Smooth muscle cell (in vitro differentiated cells): ENCODE data around the gene WFDC6. TPM values are rescaled to one million over a fixed set of nuclear protein-coding genes. Genes with fewer than 3 reads are reported as not detected.
A peak's percentile ranks its signal among the peaks of the same experiment; 100 is the strongest.

Experiments
- DNase-seq: peaks from one replicate; lab custom pipeline; 2025; ENCODE audit not compliant: unreplicated experiment; lab: John Stamatoyannopoulos, UW
- H2AFZ ChIP-seq: fragments of 200-600 bp; sonication (generic); 2 replicates; pipeline ENCODE4 v1.6.0; 2016; ENCODE audit warnings: antibody characterized with exemption, low read depth, mild to moderate bottlenecking
- H3F3A ChIP-seq: fragments of 200-600 bp; sonication (generic); 2 replicates; pipeline ENCODE4 v1.6.0; 2017; ENCODE audit warnings: antibody characterized with exemption, low read depth
- H3K27ac ChIP-seq: fragments of 200-600 bp; sonication (generic); 2 replicates; pipeline ENCODE4 v1.5.1; 2016; ENCODE audit warnings: low read depth, mild to moderate bottlenecking
- H3K27me3 ChIP-seq: fragments of 200-600 bp; sonication (generic); 2 replicates; pipeline ENCODE4 v1.6.1; 2016; ENCODE audit warnings: low read depth, mild to moderate bottlenecking
- H3K36me3 ChIP-seq: fragments of 200-600 bp; sonication (generic); 2 replicates; pipeline ENCODE4 v1.5.1; 2016; ENCODE audit warnings: low read depth
- H3K4me1 ChIP-seq: fragments of 200-600 bp; sonication (generic); 2 replicates; pipeline ENCODE4 v1.5.1; 2016; ENCODE audit warnings: low read depth
- H3K4me2 ChIP-seq: fragments of 200-600 bp; sonication (generic); 2 replicates; pipeline ENCODE4 v1.6.0; 2016; ENCODE audit warnings: mild to moderate bottlenecking
- H3K4me3 ChIP-seq: fragments of 200-600 bp; sonication (generic); 2 replicates; pipeline ENCODE4 v1.5.1; 2016; ENCODE audit warnings: mild to moderate bottlenecking
- H3K79me2 ChIP-seq: fragments of 200-600 bp; sonication (generic); 2 replicates; pipeline ENCODE4 v1.6.0; 2016; ENCODE audit warnings: low read depth, mild to moderate bottlenecking
- H3K9ac ChIP-seq: fragments of 200-600 bp; sonication (generic); 2 replicates; pipeline ENCODE4 v1.6.0; 2016; ENCODE audit warnings: low read depth
- H3K9me3 ChIP-seq: fragments of 200-600 bp; sonication (generic); replicated peaks from 2 replicates; pipeline ENCODE4 v1.5.1; 2016; ENCODE audit warnings: low read depth
- H4K20me1 ChIP-seq: fragments of 200-600 bp; sonication (generic); 2 replicates; pipeline ENCODE4 v1.6.0; 2016; ENCODE audit warnings: low read depth
- WGBS: methylation state at CpG from one replicate; pipeline ENCODE4 v1.1.7; 2016; ENCODE audit warnings: low lambda C conversion rate; 5-methylcytosine and 5-hydroxymethylcytosine counted together
- polyA plus RNA-seq: library from polyadenylated mRNA; unstranded; fragments of >200 nt; fragmentation: Nextera tagmentation; extraction: Ambion mirVana; gene quantifications from 2 replicates; pipeline ENCODE4 v1.2.1, GENCODE V29; 2016
- total RNA-seq: library from RNA; depleted of rRNA; stranded (reverse); fragments of >200 nt; gene quantifications from 2 replicates; pipeline ENCODE4 v1.2.3, GENCODE V29; 2014
- TF ChIP-seq, protein P1 (sequence below): fragments of 200-600 bp; sonication (generic); IDR thresholded peaks from 2 replicates; pipeline ENCODE4 v1.5.1; 2017; ENCODE audit warnings: borderline replicate concordance, mild to moderate bottlenecking, antibody characterized with exemption; ENCODE audit not compliant: insufficient read depth, poor library complexity, severe bottlenecking

Gene WFDC6
- total and polyA plus RNA-seq, 2 experiments from 2014 or later = not detected

DNA sequence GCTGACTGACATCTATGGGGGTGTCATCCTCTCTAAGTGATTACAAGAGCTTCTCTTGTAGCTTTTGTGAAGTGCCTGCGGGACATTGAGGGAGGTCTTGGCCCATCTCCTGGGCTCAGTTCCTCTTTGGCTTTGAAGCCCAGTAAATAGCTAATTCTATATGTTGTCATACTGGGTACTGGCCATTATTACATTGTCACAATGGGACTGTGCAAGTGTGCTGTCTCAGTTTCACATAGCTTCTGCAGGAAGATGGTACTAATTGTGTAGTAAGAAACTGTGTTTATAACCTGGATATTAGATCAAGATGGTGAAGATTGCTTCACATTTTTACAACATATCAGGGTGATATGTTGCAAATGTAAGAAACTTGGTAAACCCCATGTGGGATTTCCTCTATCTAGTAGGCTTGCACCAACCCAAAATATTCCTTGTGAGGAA is 43.8 kb downstream of the WFDC6 start:
- H3K79me2 ChIP-seq = no peaks in the 10 kb centered on the region
- H4K20me1 ChIP-seq = no peaks in the 10 kb centered on the region
- no peak overlapping the region for H3K9ac ChIP-seq
- no peaks in the 10 kb centered on the region for H3K36me3 ChIP-seq
- no peaks in the 10 kb centered on the region for H3K4me1 ChIP-seq
- 92% methylated on average over 1 of the region's 1 CpG for WGBS
- peaks cover 5% of the 10 kb centered on the region for H3K27me3 ChIP-seq
- H3K4me2 ChIP-seq = no peak overlapping the region
- H3K9me3 ChIP-seq = no peaks in the 10 kb centered on the region
- H3K27ac ChIP-seq = no peak overlapping the region
- H2AFZ ChIP-seq = no peak overlapping the region
- H3F3A ChIP-seq = no peaks in the 10 kb centered on the region
- TF ChIP-seq, protein P1, sequence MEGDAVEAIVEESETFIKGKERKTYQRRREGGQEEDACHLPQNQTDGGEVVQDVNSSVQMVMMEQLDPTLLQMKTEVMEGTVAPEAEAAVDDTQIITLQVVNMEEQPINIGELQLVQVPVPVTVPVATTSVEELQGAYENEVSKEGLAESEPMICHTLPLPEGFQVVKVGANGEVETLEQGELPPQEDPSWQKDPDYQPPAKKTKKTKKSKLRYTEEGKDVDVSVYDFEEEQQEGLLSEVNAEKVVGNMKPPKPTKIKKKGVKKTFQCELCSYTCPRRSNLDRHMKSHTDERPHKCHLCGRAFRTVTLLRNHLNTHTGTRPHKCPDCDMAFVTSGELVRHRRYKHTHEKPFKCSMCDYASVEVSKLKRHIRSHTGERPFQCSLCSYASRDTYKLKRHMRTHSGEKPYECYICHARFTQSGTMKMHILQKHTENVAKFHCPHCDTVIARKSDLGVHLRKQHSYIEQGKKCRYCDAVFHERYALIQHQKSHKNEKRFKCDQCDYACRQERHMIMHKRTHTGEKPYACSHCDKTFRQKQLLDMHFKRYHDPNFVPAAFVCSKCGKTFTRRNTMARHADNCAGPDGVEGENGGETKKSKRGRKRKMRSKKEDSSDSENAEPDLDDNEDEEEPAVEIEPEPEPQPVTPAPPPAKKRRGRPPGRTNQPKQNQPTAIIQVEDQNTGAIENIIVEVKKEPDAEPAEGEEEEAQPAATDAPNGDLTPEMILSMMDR = no peak
- H3K4me3 ChIP-seq = no peak overlapping the region
- DNase-seq = no peak

DNA sequence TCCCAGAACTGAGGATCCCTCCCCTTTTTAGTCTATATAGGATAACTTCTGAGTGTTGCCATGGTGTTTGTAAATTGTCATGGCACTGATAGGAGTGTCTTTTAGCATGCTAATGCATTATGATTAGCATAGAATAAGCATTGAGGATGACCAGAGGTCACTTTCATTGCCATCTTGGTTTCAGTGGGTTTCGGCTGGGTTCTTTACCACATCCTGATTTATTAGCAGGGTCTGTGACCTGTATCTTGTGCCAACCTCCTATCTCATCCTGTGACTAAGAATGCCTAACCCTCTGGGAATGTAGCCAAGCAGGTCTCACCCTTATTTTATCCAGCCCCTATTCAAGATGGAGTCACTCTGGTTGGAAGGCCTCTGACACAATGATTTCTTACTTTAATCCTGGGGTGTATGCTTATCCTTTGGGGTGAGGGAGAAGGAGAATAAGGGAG is 50.2 kb downstream of the WFDC6 start:
- Histone ChIP-seq H3K9ac (no peak overlapping the region), H3K4me2 (no peak overlapping the region), H2AFZ (no peak overlapping the region), H3F3A (no peaks in the 10 kb centered on the region), H3K36me3 (no peaks in the 10 kb centered on the region), H3K4me3 (no peak overlapping the region), H3K79me2 (no peaks in the 10 kb centered on the region), H3K9me3 (no peaks in the 10 kb centered on the region), H4K20me1 (no peaks in the 10 kb centered on the region), H3K27ac (no peak overlapping the region), H3K4me1 (peaks cover 6% of the 10 kb centered on the region), H3K27me3 (no peaks in the 10 kb centered on the region)
- TF ChIP-seq, protein P1 = no peak
- no peak for DNase-seq
- 73% methylated on average over 1 of the region's 1 CpG for WGBS

DNA sequence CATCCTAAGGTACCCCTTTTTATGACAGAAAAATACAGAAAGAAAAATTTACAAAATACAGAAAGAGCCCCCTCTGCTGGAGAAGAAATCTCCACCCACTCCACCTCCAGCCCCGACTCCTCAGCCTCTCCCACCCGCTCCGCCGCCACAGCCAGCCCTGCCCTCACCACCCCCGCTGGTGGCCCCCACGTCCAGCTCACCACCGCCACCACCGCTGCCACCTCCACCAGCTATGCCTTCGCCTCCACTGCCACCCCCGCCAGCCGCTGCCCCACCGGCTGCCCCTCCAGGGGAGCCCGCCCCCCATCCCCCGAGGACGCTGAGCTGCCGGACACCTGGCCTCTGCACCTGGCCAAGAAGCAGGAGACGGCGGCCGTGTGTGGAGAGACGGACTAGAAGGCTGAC is 52.0 kb downstream of the WFDC6 start:
- Histone ChIP-seq H3K36me3 (no peaks in the 10 kb centered on the region), H3K27ac (no peak overlapping the region), H3K4me3 (no peak overlapping the region), H3K4me1 (peaks cover 6% of the 10 kb centered on the region), H3K79me2 (no peaks in the 10 kb centered on the region), H3K9me3 (no peaks in the 10 kb centered on the region), H3K27me3 (no peaks in the 10 kb centered on the region), H3K9ac (no peak overlapping the region), H3K4me2 (no peak overlapping the region), H4K20me1 (no peaks in the 10 kb centered on the region), H2AFZ (no peak overlapping the region), H3F3A (no peaks in the 10 kb centered on the region)
- DNase-seq = no peak
- 35% methylated on average over 19 of the region's 20 CpGs for WGBS
- TF ChIP-seq, protein P1 = peak; percentile 14

DNA sequence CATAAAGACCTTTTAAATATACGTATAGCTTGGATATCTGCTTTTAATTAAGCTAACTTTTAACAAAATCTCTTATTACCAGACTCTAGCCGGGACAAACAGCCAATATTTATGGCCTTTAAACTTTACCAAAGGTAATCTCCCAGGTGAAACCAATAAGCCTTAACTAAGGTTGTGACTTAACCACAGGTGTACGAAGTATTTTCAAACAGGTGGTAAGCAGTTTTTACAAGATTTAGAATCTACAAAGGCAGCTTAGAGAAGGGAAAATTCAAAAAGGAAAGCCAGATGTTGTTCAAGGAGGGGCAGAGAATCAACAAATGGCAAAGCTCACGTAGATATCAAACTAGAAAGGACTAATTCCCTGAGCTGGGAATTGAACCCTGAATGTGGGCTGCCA is 53.9 kb downstream of the WFDC6 start:
- H3K4me1 ChIP-seq = peaks cover 6% of the 10 kb centered on the region
- DNase-seq = no peak
- H3K27ac ChIP-seq = no peak overlapping the region
- TF ChIP-seq, protein P1 = no peak
- no peak overlapping the region for H2AFZ ChIP-seq
- 88% methylated on average over 4 of the region's 4 CpGs for WGBS
- no peaks in the 10 kb centered on the region for H3K27me3 ChIP-seq
- H4K20me1 ChIP-seq = no peaks in the 10 kb centered on the region
- H3K4me2 ChIP-seq = no peak overlapping the region
- no peaks in the 10 kb centered on the region for H3F3A ChIP-seq
- H3K79me2 ChIP-seq = no peaks in the 10 kb centered on the region
- H3K9me3 ChIP-seq = no peaks in the 10 kb centered on the region
- H3K4me3 ChIP-seq = no peak overlapping the region
- no peak overlapping the region for H3K9ac ChIP-seq
- H3K36me3 ChIP-seq = no peaks in the 10 kb centered on the region
